SU-DHL-6 (cell line): ENCODE data around the gene KIF1A.
"Not testable (repeated sequence)": the region's sequence is repeated elsewhere in the genome, so short reads cannot be mapped to it uniquely, and the experiment has no call there.

ENCODE experiments used
- CTCF ChIP-seq: fragments of 200-600 bp; sonication (generic); IDR thresholded peaks from one replicate; pipeline ENCODE4 v1.5.1; 2017; ENCODE audit warnings: antibody characterized with exemption, mild to moderate bottlenecking, low read length, moderate library complexity; ENCODE audit not compliant: insufficient read depth, poor library complexity, severe bottlenecking
- EZH2phosphoT487 ChIP-seq: fragments of 200-600 bp; sonication (generic), shearing (Covaris generic); conservative IDR thresholded peaks from 2 replicates; pipeline ENCODE4 v1.6.1; 2018; ENCODE audit warnings: mild to moderate bottlenecking, antibody characterized with exemption, low read length, moderate library complexity, mixed read lengths

DNA sequence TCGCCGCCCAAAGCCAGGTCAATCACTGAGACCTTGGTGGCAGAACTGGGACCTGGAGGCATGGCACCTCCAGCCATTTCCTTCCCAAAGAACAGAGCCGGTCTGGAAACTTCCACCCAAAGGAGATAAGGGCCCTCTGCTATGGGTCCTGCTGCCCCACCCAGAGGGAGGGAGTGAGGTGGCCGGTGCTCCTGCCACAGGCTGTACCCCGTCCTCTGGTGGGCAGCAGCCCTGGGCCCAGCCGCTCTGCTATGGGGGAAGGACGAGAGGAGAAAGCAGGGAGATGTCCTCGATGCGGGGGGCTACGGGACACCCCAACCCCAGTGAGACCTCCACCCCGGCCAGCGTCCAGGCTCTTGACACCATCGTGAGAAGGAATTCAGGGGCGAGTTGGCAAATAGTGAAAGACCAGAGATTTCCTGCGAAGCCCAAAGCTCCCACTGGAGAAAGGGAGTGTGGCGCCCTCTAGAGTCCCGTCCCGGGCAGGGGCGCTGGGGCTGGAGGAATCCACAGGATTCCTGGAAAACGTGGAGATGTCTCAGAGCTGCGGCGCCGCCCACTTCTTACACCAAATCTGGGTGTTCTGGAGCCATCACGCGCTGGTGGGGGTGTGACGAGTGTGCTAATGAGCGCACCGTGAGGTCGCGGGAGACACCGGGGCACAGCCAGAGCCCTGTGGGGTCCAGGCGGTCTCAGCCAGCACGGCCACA is 121.0 kb downstream of the KIF1A start:
- TF ChIP-seq CTCF, EZH2phosphoT487: not testable (repeated sequence)
